ENCODE measurements around the gene PRDM16. TPM values are rescaled to one million over a fixed set of nuclear protein-coding genes. Genes with fewer than 3 reads are reported as not detected.

The PRDM16 gene
- total RNA-seq, 4 donors from 2014 or later, result 0.08 to 0.19 (median 0.12) TPM

- Histone ChIP-seq H3K27ac (peak overlapping the region; percentile 58 to 82 (median 72)), H3K27me3 (peaks cover 0 to 56% (median 0%) of the 10 kb centered on the region in 4 donors), H3K36me3 (no peaks in the 10 kb centered on the region), H3K4me1 (peaks cover 27 to 61% (median 32%) of the 10 kb centered on the region in 3 donors), H3K9me3 (no peaks in the 10 kb centered on the region), H3K4me3 (peak overlapping the region; percentile 9 to 55 (median 34))
- no peak for TF ChIP-seq CTCF (IDR thresholded peaks at IDR 0.05)
- TF ChIP-seq POLR2A (IDR thresholded peaks at IDR 0.05), result no peak
- 0 to 8% methylated on average over 11 to 13 of the region's 40 CpGs for WGBS, 2 donors
- DNase-seq, result no peak
- intact Hi-C loops (cut with DNase I), result no loop called here
These were observed 101.8 kb downstream of the PRDM16 start for GRCh38 chr1:3170561-3171453.

GRCh38 chr1:3171761-3172160 lies 102.8 kb downstream of the PRDM16 start:
- Histone ChIP-seq H3K4me1 (peaks cover 27 to 61% (median 32%) of the 10 kb centered on the region in 3 donors), H3K27me3 (peaks cover 0 to 56% (median 0%) of the 10 kb centered on the region in 4 donors), H3K4me3 (no peak overlapping the region), H3K36me3 (no peaks in the 10 kb centered on the region), H3K27ac (peak overlapping the region in 2 of 4 donors; percentile 72 to 82), H3K9me3 (no peaks in the 10 kb centered on the region)
- WGBS, 2 donors, result 92% methylated on average over 11 of the region's 19 CpGs; no CpG with 5 or more reads in 1 of the 2 donors
- no peak for DNase-seq
- intact Hi-C loops (cut with DNase I), result no loop called here
- TF ChIP-seq POLR2A (IDR thresholded peaks at IDR 0.05), result no peak
- TF ChIP-seq CTCF (IDR thresholded peaks at IDR 0.05), result no peak

- no peaks in the 10 kb centered on the region for H3K9me3 ChIP-seq
- H3K4me1 ChIP-seq, result peaks cover 27 to 61% (median 32%) of the 10 kb centered on the region in 3 donors
- intact Hi-C loops (cut with DNase I), result no loop called here
- no peak for DNase-seq
- TF ChIP-seq POLR2A (IDR thresholded peaks at IDR 0.05), result no peak
- no peak for TF ChIP-seq CTCF (IDR thresholded peaks at IDR 0.05)
- WGBS, 2 donors, result 65 to 68% methylated on average over 21 to 24 of the region's 34 CpGs
- no peaks in the 10 kb centered on the region for H3K36me3 ChIP-seq
- no peak overlapping the region for H3K4me3 ChIP-seq
- no peak overlapping the region for H3K27ac ChIP-seq
- peaks cover 0 to 62% (median 0%) of the 10 kb centered on the region in 4 donors for H3K27me3 ChIP-seq
These were observed 103.7 kb downstream of the PRDM16 start for GRCh38 chr1:3172431-3173380.

- intact Hi-C loops (cut with DNase I), result no loop called here
- Histone ChIP-seq H3K9me3 (no peaks in the 10 kb centered on the region), H3K36me3 (no peaks in the 10 kb centered on the region), H3K27me3 (peaks cover 0 to 63% (median 0%) of the 10 kb centered on the region in 4 donors), H3K27ac (peak overlapping the region in 2 of 4 donors; percentile 39 to 43), H3K4me1 (peaks cover 27 to 61% (median 32%) of the 10 kb centered on the region in 3 donors), H3K4me3 (no peak overlapping the region)
- no peak for DNase-seq
- TF ChIP-seq CTCF (IDR thresholded peaks at IDR 0.05), result no peak
- no peak for TF ChIP-seq POLR2A (IDR thresholded peaks at IDR 0.05)
- WGBS, 2 donors, result 72% methylated on average over 8 to 26 of the region's 30 CpGs
These were observed 104.5 kb downstream of the PRDM16 start for GRCh38 chr1:3173381-3173980.
